GM12892 (cell line): ENCODE measurements around the gene AP2A2.

ENCODE experiments used
- POLR2A ChIP-seq: IDR thresholded peaks from 2 replicates; pipeline ENCODE4 v1.6.1; 2011; ENCODE audit warnings: low read depth, low read length, control low read depth
- POLR2AphosphoS5 ChIP-seq: IDR thresholded peaks from 2 replicates; pipeline ENCODE4 v1.6.1; 2011; ENCODE audit warnings: low read depth, low read length, control low read depth

GRCh38 chr11:977830-978720 is 52.4 kb downstream of the AP2A2 start:
- TF ChIP-seq POLR2AphosphoS5: no peak
- no peak for TF ChIP-seq POLR2A
